Nephron (organoid): ENCODE results near the gene MRRF.

Source experiments
- H3K27ac Mint-ChIP-seq, 3 experiments: 2 replicates each; pipeline ENCODE4 v1.8.0; 2020; ENCODE audit warnings: mixed read lengths in 3 of 3, mild to moderate bottlenecking in 2 of 3, moderate library complexity in 1 of 3
- H3K27me3 Mint-ChIP-seq: 2 replicates; pipeline ENCODE4 v1.8.0; 2021; ENCODE audit warnings: low read depth, mild to moderate bottlenecking, moderate library complexity, mixed read lengths
- H3K36me3 Mint-ChIP-seq: 2 replicates; pipeline ENCODE4 v1.8.0; 2020; ENCODE audit warnings: low read depth, mixed read lengths
- H3K4me1 Mint-ChIP-seq: 2 replicates; pipeline ENCODE4 v1.8.0; 2020; ENCODE audit warnings: mixed read lengths
- H3K4me3 Mint-ChIP-seq, 3 experiments: 2 replicates each; pipeline ENCODE4 v1.8.0; 2020; ENCODE audit warnings: mild to moderate bottlenecking in 3 of 3, mixed read lengths in 3 of 3, moderate library complexity in 2 of 3
- H3K9me3 Mint-ChIP-seq: 2 replicates; pipeline ENCODE4 v1.8.0; 2020; ENCODE audit warnings: mixed read lengths
- CTCF ChIP-seq, 3 experiments: fragments of 200-600 bp; sonication (generic); IDR thresholded peaks; one replicate each; pipeline ENCODE4 v1.5.0; 2021; ENCODE audit warnings: antibody characterized with exemption in 3 of 3; ENCODE audit not compliant: unreplicated experiment in 3 of 3

MRRF gene

GRCh38 chr9:122332644-122333043, 68.0 kb downstream of the MRRF start:
- Mint-ChIP-seq H3K27ac (peak overlapping the region; percentile 25 to 64 (median 29)), H3K9me3 (no peaks in the 10 kb centered on the region), H3K36me3 (no peaks in the 10 kb centered on the region), H3K4me1 (peaks cover 62% of the 10 kb centered on the region), H3K4me3 (peak overlapping the region in 1 of 3 experiments; percentile 11), H3K27me3 (peaks cover 8% of the 10 kb centered on the region)
- TF ChIP-seq CTCF (IDR thresholded peaks at IDR 0.05; ENCODE audit: unreplicated experiment in 3 of 3), result no peak

GRCh38 chr9:122333169-122333808, 68.6 kb downstream of the MRRF start:
- no peak for TF ChIP-seq CTCF (IDR thresholded peaks at IDR 0.05; ENCODE audit: unreplicated experiment in 3 of 3)
- no peaks in the 10 kb centered on the region for H3K36me3 Mint-ChIP-seq
- peaks cover 14% of the 10 kb centered on the region for H3K27me3 Mint-ChIP-seq
- H3K4me3 Mint-ChIP-seq, result no peak overlapping the region
- peaks cover 68% of the 10 kb centered on the region for H3K4me1 Mint-ChIP-seq
- peak overlapping the region in 2 of 3 experiments; percentile 29 to 64 for H3K27ac Mint-ChIP-seq
- no peaks in the 10 kb centered on the region for H3K9me3 Mint-ChIP-seq

GRCh38 chr9:122334916-122335315, 70.2 kb downstream of the MRRF start:
- H3K27me3 Mint-ChIP-seq, result peaks cover 27% of the 10 kb centered on the region
- TF ChIP-seq CTCF (IDR thresholded peaks at IDR 0.05; ENCODE audit: unreplicated experiment in 3 of 3), result no peak
- no peaks in the 10 kb centered on the region for H3K9me3 Mint-ChIP-seq

GRCh38 chr9:122336189-122336588, 71.5 kb downstream of the MRRF start:
- H3K9me3 Mint-ChIP-seq, result no peaks in the 10 kb centered on the region
- H3K27me3 Mint-ChIP-seq, result peaks cover 34% of the 10 kb centered on the region
- no peak overlapping the region for H3K4me3 Mint-ChIP-seq
- TF ChIP-seq CTCF (IDR thresholded peaks at IDR 0.05; ENCODE audit: unreplicated experiment in 3 of 3), result no peak
- no peaks in the 10 kb centered on the region for H3K36me3 Mint-ChIP-seq
- no peak overlapping the region for H3K27ac Mint-ChIP-seq
- peaks cover 67% of the 10 kb centered on the region for H3K4me1 Mint-ChIP-seq

More at GRCh38 chr9:122334916-122335315, 70.2 kb downstream of the MRRF start:
- Mint-ChIP-seq H3K27ac (no peak overlapping the region), H3K4me3 (no peak overlapping the region), H3K36me3 (no peaks in the 10 kb centered on the region), H3K4me1 (peaks cover 69% of the 10 kb centered on the region)

GRCh38 chr9:122336866-122337555, 72.3 kb downstream of the MRRF start:
- no peak overlapping the region for H3K4me3 Mint-ChIP-seq
- peaks cover 35% of the 10 kb centered on the region for H3K27me3 Mint-ChIP-seq
- H3K9me3 Mint-ChIP-seq, result no peaks in the 10 kb centered on the region
- no peaks in the 10 kb centered on the region for H3K36me3 Mint-ChIP-seq
- TF ChIP-seq CTCF (IDR thresholded peaks at IDR 0.05; ENCODE audit: unreplicated experiment in 3 of 3), result no peak
- H3K4me1 Mint-ChIP-seq, result peaks cover 59% of the 10 kb centered on the region
- H3K27ac Mint-ChIP-seq, result no peak overlapping the region

- peaks cover 54% of the 10 kb centered on the region for H3K4me1 Mint-ChIP-seq
- no peak overlapping the region for H3K27ac Mint-ChIP-seq
- H3K27me3 Mint-ChIP-seq, result peaks cover 41% of the 10 kb centered on the region
- TF ChIP-seq CTCF (IDR thresholded peaks at IDR 0.05; ENCODE audit: unreplicated experiment in 3 of 3), result no peak
- H3K36me3 Mint-ChIP-seq, result no peaks in the 10 kb centered on the region
- no peak overlapping the region for H3K4me3 Mint-ChIP-seq
- H3K9me3 Mint-ChIP-seq, result no peaks in the 10 kb centered on the region
Observed at GRCh38 chr9:122337556-122337929, 72.9 kb downstream of the MRRF start.
